IMR-90 (cell line): ENCODE results near the gene CDR2L.

Experiments used
- CEBPB ChIP-seq: IDR thresholded peaks from 2 replicates; pipeline ENCODE4 v1.6.1; 2012; ENCODE audit warnings: low read depth, low read length, improper control_type of control experiment
- CTCF ChIP-seq: conservative IDR thresholded peaks from 2 replicates; pipeline ENCODE4 v1.5.1; 2012; ENCODE audit warnings: mild to moderate bottlenecking, low read depth, low read length, improper control_type of control experiment
- POLR2A ChIP-seq: IDR thresholded peaks from 2 replicates; pipeline ENCODE4 v1.6.1; 2012; ENCODE audit warnings: mild to moderate bottlenecking, low read depth, low read length
- SMC3 ChIP-seq: fragments of 150-350 bp; IDR thresholded peaks from 2 replicates; pipeline ENCODE4 v1.6.1; 2016; ENCODE audit warnings: low read depth, mild to moderate bottlenecking, antibody characterized with exemption, low read length, moderate library complexity
- USF2 ChIP-seq: fragments of 150-350 bp; IDR thresholded peaks from 2 replicates; pipeline ENCODE4 v1.6.1; 2017; ENCODE audit warnings: mild to moderate bottlenecking, antibody characterized with exemption, low read length, low read depth

- TF ChIP-seq CTCF: no peak
- no peak for TF ChIP-seq CEBPB
- no peak for TF ChIP-seq USF2
- TF ChIP-seq SMC3: no peak
- no peak for TF ChIP-seq POLR2A
These were observed 19.1 kb upstream of the CDR2L start for GRCh38 chr17:74968361-74968780.
